GM18499 (cell line): ENCODE results near the gene GK.
"Not testable (repeated sequence)": the region's sequence is repeated elsewhere in the genome, so short reads cannot be mapped to it uniquely, and the experiment has no call there.

Experiments
- ATAC-seq: cut with Tn5 transposase; IDR thresholded peaks from one replicate; pipeline ENCODE4 v1.9.1; 2021; ENCODE audit warnings: moderate number of reproducible peaks; ENCODE audit not compliant: insufficient read depth, unreplicated experiment

Gene GK

DNA sequence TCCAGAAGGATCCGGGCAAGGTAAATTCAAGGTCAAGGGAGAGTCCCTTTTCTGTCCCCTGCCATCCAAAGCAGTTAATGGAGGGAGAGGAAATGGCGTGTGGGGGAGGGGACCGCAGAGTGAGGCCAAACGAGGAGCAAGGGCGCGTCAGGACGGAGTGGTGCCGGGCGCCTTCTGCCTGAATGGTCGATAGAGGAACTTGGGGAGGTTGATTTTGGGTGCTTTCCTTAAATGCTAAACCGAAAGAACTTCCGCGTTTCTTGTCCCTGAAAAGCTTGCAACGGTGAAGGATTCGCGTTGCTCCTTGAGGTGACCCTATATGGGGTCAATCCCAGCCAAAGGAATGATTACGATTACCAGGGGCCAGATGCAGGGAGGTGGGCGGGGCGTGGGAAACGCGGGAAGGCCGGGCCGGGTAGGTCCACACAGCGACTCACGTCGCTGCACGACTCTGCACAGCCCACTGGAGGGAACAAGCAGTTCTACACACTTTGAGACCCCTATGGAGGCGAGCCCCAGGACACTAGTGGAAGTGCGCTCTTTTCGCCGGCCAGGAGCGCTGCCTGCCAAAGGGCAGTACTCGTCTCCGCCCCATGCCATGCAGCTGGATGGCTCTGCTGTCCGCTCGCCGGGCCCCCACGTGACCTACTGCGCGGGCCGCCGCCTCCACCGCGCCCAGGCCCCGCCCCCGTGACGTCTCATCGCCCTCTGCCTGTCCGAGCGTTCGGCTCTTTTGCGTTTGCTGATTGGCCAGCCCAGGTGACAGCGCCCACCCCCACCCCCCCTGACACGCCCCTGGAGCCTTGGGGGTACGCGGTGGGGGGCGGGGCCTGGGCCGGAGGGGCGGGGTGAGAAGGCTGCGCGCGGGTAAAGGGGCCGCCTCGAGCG, 452 bp upstream of the GK start:
- peak; percentile 53 for ATAC-seq

DNA sequence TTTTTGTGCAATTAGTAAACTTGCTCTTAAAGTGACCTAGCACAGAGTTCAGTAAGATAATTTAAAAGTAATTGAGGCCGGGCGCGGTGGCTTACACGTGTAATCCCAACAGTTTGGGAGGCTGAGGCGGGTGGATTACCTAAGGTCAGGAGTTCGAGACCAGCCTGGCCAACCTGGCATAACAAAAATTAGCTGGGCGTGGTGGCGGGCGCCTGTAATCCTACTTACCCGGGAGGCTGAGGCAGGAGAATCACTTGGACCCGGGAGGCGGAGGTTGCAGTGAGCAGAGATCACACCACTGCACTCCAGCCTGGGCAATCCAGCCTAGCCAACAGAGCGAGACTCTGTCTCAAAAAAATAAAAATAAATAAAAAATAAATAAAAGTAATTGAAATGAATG, 1.2 kb downstream of the GK start:
- not testable (repeated sequence) for ATAC-seq

DNA sequence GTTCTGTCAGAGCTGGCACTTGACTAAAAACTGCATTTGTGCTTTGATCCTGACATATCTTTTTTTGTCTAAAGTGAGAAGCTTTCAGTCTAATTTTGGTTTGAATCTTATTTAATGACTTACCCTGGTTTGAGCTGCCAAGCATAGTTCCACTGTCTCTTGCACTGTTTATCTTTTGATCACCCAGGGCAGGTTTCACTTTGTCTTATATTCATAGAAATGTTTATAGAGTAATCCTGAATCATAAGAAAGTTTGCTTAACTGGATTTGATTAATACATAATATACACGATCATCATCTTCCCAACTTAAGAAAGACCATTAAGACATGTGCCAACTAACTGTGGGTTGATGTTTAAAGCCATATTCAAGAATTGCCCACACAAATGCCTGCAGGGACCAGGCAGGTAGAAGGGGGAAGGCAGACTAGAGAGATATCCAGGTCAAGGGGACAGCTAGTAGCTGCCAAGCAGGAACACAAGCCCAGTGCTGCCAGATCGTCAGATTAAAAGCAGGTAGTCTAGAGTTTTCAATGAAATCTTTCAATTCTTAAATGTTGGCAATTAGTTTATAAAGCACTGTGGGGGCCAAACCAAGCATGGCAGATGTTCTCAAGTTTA, 1.9 kb downstream of the GK start:
- ATAC-seq, result no peak

DNA sequence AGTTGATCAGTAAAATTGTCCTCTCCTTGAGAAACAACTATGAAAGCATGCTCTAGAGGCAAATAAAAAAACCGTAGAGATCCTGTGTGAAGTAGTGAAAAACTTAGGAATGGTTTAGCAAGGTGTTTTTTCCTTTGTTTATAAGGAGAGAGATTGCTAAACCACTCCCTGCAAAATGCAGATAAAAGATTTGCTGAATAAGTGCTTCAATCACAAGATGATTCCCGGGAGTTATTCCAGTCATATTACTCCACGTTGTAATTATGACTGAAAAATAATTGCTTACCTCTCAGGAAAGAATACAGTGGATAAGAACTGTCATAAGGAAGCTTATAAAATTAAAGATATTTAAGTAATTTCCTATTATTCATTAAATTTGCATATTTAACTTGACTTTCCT, 2.8 kb downstream of the GK start:
- no peak for ATAC-seq

DNA sequence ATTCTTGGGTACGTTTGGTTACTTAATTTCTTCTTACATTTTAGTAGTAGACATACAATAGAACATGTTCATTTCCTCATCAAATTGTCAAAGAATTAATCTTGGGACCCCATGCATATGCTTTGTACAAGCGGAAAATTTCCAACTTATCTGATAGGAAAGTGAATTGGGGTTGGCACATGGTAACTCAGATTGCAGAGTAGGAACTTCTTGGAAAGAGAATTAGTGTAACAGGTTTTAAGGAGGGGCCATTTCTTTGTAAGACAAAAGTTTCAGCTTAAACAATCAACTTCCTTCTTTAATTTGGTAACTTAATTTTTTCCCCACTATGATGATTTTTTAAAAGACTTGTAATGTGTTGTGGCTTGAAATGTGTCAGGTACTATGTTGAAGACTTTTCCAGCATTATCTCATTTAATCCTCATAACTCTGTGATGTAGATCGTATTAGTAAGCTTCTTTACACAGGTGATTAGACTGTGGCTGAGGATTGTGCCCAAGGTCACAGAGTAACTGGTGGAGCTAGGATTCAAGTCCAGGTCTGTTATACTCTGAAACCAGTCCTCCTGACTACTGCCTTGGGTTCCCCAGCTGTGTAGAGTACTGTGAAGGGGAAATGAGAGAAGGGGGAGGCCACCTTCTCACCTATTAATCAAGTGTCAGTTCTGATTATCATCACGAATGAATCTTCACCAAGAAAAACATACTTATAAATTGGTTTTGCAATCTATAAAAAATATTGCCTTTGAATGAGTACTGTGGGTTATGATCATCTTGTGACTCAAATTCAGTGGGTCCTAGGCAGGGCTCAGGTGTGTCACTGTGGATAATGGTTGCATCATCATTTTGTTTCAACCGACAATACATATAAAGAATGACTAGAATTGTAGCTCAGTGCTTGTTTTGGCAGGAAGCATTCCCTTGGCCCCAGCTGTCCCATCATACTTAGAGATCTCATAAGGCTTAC, 4.3 kb downstream of the GK start:
- no peak for ATAC-seq

DNA sequence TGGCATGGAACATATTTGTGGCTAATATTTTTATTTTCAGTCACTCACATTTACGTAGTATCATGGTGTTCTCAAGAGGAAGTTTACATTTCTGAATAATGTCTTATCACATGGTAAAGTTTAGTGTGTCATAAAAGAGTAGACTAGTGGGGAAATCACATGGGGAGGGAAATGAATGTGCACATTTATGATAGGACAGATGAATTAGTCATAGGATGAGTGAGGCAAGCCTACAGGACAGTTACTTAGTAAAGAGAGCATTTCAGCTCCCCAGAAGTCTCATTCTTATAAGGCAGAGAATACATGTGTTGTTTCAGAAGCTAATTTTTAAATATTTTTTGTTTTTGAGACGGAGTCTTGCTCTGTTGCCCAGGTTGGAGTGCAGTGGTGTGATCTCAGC, 6.2 kb downstream of the GK start:
- no peak for ATAC-seq

DNA sequence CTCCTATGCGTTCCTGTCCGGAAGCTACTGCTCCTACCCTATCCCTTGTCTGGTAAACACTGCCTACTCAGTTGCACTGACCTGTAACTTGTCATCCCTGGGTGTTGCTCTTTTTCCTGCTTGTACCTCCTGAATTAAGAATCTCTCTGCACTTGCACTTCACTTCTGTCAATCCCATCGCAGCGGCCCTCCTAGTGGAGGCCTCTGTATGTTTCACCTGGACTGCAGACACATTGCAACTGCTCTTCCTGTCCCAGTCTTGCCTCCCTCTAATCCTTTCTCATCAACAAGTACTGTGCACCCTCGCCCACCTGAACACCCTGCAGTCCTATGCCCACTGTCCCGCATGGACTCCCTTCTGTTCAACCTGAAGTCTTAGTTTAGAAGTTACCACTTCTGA, 8.0 kb downstream of the GK start:
- ATAC-seq, result no peak

DNA sequence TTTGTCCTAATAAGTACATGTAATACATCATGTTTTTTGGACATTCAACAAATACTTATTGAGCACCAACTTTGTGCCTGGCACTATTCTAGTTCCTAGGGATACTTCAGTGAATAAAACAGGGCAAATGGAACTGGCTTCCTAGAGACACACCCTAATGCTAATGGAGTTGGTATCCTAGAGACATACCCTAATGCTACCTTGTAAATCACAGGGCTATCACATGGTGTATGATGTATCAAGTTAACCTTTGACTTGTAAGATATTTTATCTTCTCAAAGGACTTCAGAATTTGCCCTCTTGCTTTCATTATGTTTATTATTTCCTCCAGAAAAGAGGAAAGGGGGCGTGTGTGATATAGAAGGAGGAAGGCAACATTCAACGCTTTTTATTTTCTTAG, 10.1 kb downstream of the GK start:
- ATAC-seq, result no peak

DNA sequence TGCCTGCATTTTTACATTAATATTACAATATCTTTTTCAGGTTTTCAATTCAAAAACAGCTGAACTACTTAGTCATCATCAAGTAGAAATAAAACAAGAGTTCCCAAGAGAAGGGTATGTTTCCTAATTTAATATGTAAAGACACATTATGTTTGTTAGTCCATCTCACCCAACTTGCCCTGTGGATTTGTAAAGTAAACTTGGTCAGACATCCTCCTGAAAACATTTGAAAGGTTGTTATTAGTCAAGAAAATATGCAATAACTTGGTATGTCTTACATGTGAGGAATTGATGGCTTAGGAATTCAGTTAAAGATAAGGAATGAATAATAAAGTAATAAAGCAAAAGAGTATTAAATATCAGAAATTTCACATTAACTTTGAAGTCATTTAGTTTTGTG, 12.2 kb downstream of the GK start:
- ATAC-seq, result no peak

DNA sequence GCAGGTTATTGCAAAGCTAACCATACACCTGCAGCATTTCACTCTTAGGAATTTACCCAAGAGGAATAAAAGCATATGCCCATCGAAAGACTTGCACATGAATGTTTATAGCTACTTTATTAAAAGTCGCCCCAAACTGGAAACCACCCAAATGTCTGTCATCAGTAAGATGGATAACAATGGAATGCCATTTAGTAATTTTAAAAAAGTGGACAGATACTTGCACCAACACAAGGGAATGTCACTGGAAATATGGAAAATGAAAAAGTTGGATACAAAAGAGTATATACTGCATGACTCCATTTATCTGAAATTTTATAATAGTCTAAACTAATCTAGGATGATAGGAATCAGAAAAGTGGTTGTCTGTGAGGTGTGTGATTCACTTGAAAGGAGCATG, 12.9 kb downstream of the GK start:
- ATAC-seq, result no peak

DNA sequence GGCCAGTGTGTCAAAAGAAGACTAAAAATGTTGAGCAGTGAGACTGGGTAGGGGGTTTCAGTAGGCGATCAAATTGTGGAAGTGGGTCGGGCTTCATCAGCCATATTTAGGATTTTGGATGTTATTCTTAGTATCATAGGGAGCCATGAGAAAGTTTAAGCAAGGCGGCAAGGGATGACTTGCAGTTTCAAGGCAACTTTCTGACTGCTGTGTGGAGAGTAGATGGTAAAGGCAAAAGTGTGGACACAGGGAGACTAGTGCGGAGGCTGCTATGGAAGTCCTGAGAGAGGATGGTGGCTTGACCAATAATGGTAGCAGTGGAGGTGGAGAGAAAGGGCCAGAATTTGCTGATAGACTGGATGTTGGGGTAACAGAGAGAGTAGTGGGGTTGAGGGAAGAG, 15.4 kb downstream of the GK start:
- ATAC-seq, result no peak

DNA sequence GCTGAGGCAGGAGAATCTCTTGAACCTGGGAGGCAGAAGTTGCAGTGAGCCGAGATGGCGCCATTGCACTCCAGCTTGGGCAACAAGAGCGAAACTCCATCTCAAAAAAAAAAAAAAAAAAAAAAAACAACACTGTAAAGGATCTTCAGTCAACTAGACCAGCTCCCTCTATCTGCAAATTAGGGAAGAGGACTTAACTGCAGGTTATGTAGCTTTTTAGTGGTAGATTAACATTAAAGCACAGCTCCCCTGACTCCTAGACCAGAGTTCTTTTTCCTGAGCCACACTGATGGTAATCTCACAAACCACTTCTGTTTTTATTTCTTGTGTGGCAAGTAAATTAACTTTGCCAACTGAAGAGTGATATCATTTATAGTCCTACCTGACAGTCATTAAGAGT, 18.0 kb downstream of the GK start:
- ATAC-seq, result not testable (repeated sequence)

DNA sequence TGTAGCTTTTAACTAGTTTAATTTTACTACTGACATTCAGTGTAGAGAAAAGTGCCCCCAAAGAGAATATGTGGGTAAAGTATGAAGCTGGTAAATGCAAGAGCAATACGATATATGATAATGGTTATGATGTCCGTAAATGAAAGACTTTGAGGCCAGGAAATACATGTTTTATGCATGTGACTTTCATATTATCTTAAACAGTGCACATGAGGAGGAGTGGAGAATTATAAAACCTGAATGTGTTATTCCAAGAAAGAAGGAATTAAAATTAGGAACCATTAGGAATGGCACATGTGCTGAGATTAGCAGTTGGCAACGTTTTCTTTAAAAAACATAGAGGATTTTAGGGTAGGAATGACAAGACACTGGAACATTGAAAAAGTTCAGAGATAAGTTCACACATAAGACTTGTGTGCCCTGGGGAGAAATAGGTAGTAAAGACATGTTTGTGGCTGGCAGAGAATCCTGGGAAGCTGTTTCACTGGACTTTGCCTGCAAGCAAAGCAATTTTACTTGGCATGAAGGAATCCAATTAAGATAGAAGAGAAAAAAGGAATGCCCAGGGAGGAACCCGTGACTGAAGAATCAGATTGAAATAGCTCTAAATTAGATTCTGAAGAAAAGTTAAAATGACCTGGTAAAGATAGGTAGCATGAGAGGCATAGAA, 20.0 kb downstream of the GK start:
- no peak for ATAC-seq

DNA sequence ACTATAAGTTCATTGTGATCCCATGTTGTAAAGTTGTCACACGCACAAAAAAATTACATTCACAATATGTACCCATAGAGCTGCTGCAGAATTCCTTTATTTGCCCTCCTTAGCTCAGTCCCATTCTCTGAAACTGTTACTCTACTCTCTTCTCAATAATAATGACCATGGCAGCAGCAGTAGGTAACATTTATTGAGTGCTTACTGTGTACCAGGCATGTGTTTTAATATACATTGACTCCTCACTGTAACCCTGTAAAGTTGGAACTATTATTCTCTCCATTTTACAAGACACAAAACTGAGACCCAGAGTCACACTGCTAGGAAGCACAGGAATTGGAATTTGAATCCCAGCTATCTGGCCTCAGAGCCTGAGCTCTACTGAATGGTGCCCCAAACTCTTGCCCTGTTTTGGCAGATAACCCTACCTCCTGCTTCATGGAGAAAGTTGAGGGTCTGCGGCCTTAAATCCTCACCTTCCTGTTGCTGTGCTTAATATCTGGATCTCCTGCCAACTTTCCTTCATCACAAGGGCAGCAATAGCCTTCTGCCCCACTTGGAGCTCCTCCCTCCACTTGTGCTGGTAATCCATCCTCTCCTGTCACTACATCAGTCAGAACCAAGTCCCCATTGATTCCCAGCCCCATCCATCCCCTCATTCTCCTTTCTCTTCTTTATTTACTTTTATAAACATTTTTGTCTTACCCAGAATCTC, 20.8 kb downstream of the GK start:
- no peak for ATAC-seq

DNA sequence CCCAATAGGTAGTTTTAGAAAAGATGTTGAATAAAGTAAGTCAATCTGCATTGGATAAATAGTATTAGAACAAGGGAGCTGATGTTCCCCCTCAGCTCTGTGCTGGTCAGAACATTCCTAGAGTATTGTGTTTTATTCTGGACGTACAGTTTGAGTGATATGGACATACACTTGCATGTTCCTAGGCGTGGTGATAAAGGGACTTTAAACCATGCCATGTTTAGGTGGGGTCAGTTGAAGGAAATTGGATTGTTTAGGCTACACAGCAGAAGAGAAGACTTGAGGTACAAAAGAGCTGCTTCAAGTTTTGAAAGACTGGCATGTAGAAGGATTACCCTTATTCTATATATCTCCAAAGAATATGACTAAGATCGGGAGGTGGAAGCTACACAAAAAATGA, 21.6 kb downstream of the GK start:
- no peak for ATAC-seq

DNA sequence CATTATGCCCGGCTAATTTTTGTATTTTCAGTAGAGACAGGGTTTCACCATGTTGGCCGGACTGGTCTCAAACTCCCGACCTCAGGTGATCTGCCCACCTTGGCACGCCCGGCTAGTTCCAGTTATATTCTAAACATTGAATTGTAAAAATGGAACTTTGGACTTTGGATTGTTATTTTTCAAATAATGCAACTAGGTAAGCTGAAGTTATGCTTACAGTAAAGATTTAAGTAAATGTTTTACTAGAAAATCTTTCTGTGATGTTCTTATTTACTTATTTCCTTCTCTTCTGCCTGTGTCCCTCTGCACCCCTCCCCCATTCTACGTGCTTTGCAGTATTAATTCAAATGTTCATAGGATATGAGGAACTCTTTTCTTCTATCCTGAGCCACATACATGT, 26.1 kb downstream of the GK start:
- no peak for ATAC-seq

DNA sequence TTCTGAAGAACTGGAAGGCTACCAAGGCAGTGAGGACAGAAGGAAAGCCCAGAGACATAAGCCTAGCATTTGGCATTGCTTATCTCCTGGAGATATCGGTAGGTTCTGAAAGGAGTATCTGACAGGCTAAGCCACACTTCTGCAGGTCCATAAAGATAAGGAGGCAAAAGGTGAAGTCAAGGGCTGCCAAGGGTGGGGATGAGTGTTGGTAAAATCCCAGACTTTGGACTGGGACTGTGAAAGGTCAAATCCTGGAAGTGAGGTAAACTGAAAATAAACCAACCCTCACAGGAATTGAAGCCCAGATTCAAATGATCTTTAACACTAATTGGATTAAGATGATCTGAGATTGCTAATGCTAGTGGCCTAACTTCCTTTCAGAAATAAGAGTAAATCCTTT, 27.4 kb downstream of the GK start:
- no peak for ATAC-seq

DNA sequence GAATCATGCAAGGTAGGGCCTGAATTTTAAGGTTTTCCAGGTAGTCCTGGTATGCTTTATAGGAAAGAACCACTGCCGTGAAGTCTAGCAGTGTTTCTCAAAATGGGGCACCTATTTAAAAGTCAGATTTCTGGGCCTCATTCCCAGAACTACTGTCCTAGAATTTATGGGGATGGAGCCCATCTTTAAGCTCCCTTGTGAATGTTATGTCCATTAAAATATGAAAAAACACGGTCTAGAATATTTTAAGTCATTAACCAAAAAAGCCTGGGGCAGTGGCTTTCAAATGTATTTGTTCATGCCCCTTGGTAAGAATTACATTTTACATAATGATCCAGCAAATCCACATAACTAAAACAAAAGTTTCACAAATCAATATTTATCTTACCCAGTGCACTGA, 35.4 kb downstream of the GK start:
- no peak for ATAC-seq

DNA sequence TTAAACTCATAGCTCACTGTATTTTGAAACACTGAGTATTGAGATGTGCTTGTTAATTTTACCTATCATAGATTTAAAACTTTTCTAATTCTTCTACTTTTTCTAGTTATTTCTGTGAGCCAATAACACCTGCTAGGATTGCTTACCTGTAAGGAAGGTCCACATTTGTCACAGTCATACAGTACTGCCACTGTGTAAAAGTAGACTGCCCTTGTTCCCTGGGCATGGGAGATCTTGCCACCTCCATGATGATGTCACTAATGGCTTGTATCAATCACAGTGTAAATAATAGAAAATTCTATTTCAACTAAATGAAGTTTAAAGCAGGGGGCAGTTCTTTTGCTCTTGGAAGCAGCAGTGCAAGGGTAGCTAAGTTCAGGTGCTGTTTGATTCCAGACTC, 35.9 kb downstream of the GK start:
- ATAC-seq, result no peak

DNA sequence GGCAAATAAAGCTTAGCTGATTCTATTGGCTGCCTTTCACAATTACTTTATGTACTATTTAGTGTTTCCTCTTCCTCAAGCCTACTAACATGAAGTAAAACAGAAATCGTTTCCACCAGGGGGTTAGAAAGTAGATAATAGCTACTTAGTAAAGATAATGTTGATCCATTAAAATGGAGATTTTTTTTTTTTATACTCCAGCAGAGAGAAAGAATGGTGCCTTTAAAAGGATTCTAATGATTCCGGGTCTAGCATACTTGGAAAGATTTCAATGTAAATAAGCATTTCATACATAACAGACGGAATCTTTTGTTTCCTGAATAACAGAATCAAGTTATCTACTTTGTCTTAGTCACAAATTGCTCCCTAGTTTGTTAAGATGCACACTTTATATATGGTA, 37.1 kb downstream of the GK start:
- ATAC-seq, result no peak
